Measurements from ENCODE around the gene FAM114A1. TPM values are rescaled to one million over a fixed set of nuclear protein-coding genes. Genes with fewer than 3 reads are reported as not detected.

FAM114A1 gene
- total and polyA plus RNA-seq, 2 of the 8 experiments (the other 6 are each of a cell fraction or from before 2014, with no cell fraction given): 9.5 to 12.0 TPM

DNA sequence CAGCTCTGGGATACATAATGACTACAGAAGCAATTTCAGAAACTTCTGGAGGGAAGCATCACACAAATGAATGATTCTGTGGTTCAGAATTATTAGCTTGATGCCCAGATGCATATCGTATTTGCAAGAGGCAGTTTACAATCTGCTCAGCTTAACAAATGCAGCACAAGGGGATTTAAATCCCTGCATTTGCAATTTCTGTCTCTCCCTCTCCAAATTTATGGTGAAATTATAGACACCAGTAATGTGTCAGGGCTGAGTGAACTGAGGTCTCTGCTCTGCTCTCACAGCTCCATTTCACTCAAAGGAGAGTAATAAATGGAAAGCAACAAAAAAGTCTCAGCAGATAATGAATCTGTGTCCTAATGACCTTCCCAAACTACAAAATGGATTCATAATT is 84.4 kb downstream of the FAM114A1 start:
- Histone ChIP-seq H3K23me2 (ENCODE audit: low read depth, low read length) (no peaks in the 10 kb centered on the region), H3K14ac (ENCODE audit: insufficient read length) (no peak overlapping the region), H4K91ac (replicated peaks; ENCODE audit: insufficient read length, low read length) (no peak overlapping the region), H3K4ac (replicated peaks; ENCODE audit: insufficient read length, low read depth, low read length) (no peak overlapping the region), H4K5ac (ENCODE audit: insufficient read length, low read depth, low read length) (no peak overlapping the region), H2BK5ac (ENCODE audit: low read depth, low read length) (no peak overlapping the region), H2BK120ac (replicated peaks; ENCODE audit: low read depth, low read length) (no peak overlapping the region), H3K4me2 (ENCODE audit: insufficient read depth in 1 of 2, low read depth in 2 of 2, low read length in 2 of 2) (no peak overlapping the region), H2BK20ac (ENCODE audit: low read length) (no peak overlapping the region), H3K4me3 (ENCODE audit: extremely low read depth in 1 of 4, insufficient read depth in 2 of 4, low read depth in 3 of 4, low read length in 4 of 4) (no peak overlapping the region), H2BK12ac (ENCODE audit: low read depth, low read length) (no peak overlapping the region), H3K79me2 (ENCODE audit: control insufficient read depth in 1 of 2, insufficient read depth in 2 of 2, low read length in 2 of 2) (no peaks in the 10 kb centered on the region), H3K9me3 (ENCODE audit: insufficient read depth in 2 of 2, low read depth in 1 of 2, low read length in 1 of 2) (no peaks in the 10 kb centered on the region), H3K36me3 (ENCODE audit: control insufficient read depth in 2 of 4, insufficient read depth in 4 of 4, low read length in 3 of 4) (no peaks in the 10 kb centered on the region), H3K27me3 (replicated peaks in 1 of 4; ENCODE audit: control insufficient read depth in 3 of 4, extremely low read depth in 1 of 4, insufficient read depth in 3 of 4, low read length in 3 of 4) (no peaks in the 10 kb centered on the region), H3K18ac (ENCODE audit: extremely low read depth, low read length) (no peak overlapping the region), H2AK5ac (ENCODE audit: low read depth, low read length) (no peak overlapping the region), H2BK15ac (ENCODE audit: low read length) (no peak overlapping the region), H3K79me1 (ENCODE audit: low read depth, low read length) (no peaks in the 10 kb centered on the region), H3K56ac (replicated peaks; ENCODE audit: insufficient read length, low read depth, low read length) (no peak overlapping the region), H3K27ac (ENCODE audit: low read depth, low read length) (no peak overlapping the region), H4K8ac (ENCODE audit: extremely low read depth, insufficient read depth, low read length) (no peak overlapping the region), H3K4me1 (replicated peaks in 1 of 4; ENCODE audit: control insufficient read depth in 3 of 4, insufficient read depth in 4 of 4, low read length in 3 of 4) (no peaks in the 10 kb centered on the region), H3K23ac (ENCODE audit: insufficient read length) (no peak overlapping the region), H2AFZ (ENCODE audit: low read length) (no peak overlapping the region), H3K9ac (replicated peaks in 1 of 4; ENCODE audit: extremely low read depth in 1 of 4, low read depth in 3 of 4, low read length in 3 of 4) (no peak overlapping the region), H4K20me1 (replicated peaks in 1 of 2; ENCODE audit: control insufficient read depth in 1 of 2, insufficient read depth in 2 of 2, low read length in 2 of 2) (no peaks in the 10 kb centered on the region)
- ChIA-PET POLR2A (ENCODE audit: partially characterized antibody) (no interaction called here), CTCF (ENCODE audit: partially characterized antibody) (interaction anchor here (1.3 kb wide), 1 partner anchor 9 kb away, joined by 4 read pairs; no protein-coding TSS in a partner anchor)
- DNase-seq (ENCODE audit: low read depth in 1 of 2, low spot score in 2 of 2) (no peak), FAIRE-seq (no peak)
- 83% methylated on average over 1 of the region's 1 CpG; no CpG with 5 or more reads in 1 of the 2 experiments for WGBS, 2 experiments (ENCODE audit: extremely low coverage in 1 of 2, insufficient coverage in 1 of 2, insufficient read length in 1 of 2, insufficient replicate concordance in 2 of 2, low coverage in 1 of 2, low lambda C conversion rate in 2 of 2, missing lambda C conversion rate in 1 of 2)
- TF ChIP-seq KDM4A (IDR thresholded peaks at IDR 0.05; ENCODE audit: low read depth, low read length, severe bottlenecking): no peak
- no peak for TF ChIP-seq SP2 (IDR thresholded peaks at IDR 0.05; ENCODE audit: low read length)
- no peak for TF ChIP-seq POLR2AphosphoS5 (IDR thresholded peaks at IDR 0.05; ENCODE audit: low read depth, low read length)
- TF ChIP-seq CHD1 (IDR thresholded peaks at IDR 0.05; ENCODE audit: low read depth, low read length): no peak
- no peak for TF ChIP-seq CHD2 (IDR thresholded peaks at IDR 0.05; ENCODE audit: low read length)
- TF ChIP-seq, protein P1, sequence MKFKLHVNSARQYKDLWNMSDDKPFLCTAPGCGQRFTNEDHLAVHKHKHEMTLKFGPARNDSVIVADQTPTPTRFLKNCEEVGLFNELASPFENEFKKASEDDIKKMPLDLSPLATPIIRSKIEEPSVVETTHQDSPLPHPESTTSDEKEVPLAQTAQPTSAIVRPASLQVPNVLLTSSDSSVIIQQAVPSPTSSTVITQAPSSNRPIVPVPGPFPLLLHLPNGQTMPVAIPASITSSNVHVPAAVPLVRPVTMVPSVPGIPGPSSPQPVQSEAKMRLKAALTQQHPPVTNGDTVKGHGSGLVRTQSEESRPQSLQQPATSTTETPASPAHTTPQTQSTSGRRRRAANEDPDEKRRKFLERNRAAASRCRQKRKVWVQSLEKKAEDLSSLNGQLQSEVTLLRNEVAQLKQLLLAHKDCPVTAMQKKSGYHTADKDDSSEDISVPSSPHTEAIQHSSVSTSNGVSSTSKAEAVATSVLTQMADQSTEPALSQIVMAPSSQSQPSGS (IDR thresholded peaks at IDR 0.05; ENCODE audit: low read length): no peak
- no peak for TF ChIP-seq JUND (IDR thresholded peaks at IDR 0.05; ENCODE audit: low read length)
- TF ChIP-seq CBX8 (IDR thresholded peaks at IDR 0.05; ENCODE audit: borderline replicate concordance, low read depth, low read length): no peak
- no peak for TF ChIP-seq BCL11A (IDR thresholded peaks at IDR 0.05; ENCODE audit: low read depth in 2 of 2, low read length in 2 of 2)
- TF ChIP-seq SIN3A (conservative IDR thresholded peaks at IDR 0.05 in 1 of 2, IDR thresholded peaks at IDR 0.05 in 1 of 2; ENCODE audit: low read depth in 1 of 2, low read length in 2 of 2): no peak
- TF ChIP-seq, protein P2, sequence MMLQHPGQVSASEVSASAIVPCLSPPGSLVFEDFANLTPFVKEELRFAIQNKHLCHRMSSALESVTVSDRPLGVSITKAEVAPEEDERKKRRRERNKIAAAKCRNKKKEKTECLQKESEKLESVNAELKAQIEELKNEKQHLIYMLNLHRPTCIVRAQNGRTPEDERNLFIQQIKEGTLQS (IDR thresholded peaks at IDR 0.05; ENCODE audit: insufficient read depth, low read depth, low read length): no peak
- TF ChIP-seq HDAC2 (IDR thresholded peaks at IDR 0.05; ENCODE audit: borderline replicate concordance in 1 of 2, low read depth in 2 of 2, low read length in 2 of 2): no peak

All from H1 (cell line).